DMS 273 treated with DMSO at 0.1 percent for 48 hours (cell line): ENCODE measurements around the gene GLCCI1.

ENCODE experiments used
- DNase-seq: peaks from one replicate; lab custom pipeline; 2025; lab: John Stamatoyannopoulos, UW

Gene GLCCI1

DNA sequence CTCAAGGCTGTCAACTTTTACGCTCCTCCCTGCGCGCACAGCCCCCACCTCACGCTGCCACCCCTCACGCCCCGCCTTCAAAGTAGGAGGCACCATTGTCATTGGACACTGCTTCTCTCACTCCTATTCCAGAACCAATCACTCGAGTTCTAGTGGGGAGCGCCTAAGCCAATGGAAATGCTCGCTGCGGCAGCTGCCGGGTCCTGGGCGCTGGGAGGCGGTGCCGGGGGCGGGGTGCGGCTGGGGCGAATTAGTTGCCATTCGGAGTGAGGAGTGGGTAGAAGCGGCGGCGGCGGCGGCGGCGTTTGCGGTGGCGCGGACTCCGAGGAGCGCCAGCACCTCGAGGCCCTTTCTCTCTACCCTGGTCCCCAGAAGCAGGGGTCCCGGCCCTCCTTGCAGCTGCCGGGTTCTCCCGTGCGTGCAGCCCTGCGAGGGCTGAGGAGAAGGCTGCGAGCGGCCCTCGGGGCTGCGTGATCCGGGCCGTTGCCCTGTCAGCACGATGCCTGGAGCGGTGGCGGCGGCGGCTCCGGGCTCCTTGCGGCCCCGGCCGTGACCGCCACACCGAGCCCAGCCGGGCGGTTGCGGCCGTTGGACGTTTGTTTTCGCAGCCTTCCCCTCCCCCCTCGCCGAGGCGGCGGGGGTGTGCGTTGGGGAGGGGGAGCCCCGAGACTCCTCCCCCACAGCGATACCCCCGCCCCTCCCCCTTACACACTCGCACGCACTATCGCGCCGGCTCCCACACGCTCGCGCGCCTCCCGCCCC lies at the start of gene GLCCI1:
GLCCI1 (plus strand) TSS at position 253 of the 762 bp plus-strand sequence. CDS start 555 bp downstream, outside the sequence.
- peak; percentile 99 for DNase-seq

DNA sequence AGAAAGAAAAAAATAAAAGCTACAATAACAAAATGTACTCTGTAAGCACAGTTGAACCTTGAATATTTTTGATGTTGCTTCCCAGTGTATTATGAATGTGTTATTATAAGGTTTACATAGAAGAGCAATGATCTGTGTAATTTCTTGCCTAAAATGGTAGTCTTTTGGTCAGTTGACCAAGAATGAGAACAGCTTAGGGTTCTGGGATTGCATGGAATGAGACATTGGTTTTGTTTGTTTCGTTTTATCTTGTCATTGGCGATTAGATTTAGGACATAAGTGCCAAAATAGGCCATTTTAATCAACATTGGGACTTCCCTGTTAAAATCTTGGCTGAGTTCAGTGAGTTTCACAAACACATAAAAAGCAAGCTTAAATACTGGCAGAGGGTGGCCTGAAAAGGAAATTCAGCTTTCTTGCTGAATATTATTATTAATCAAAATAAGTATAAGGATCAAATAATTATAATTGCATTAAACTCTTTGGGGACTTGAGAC lies 49.1 kb upstream of the GLCCI1 start:
- no peak for DNase-seq

DNA sequence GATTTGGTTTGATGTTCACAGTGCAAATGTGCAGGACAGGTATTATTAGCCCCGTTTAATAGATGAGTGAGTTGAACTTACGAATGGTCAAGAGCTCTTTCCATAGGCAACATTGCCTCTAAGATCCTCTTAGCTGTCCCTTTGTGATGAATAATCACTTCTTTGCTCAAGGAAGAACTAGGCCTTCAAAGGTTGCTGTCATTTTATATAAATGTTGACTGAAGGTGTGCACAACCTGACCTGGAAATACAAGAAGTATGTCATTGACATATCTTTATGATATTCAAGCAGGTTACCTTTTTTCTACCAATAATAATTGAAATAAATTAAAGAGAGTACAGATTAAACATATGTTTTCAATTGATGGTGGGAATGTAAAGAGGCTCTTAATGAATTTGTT lies 48.5 kb upstream of the GLCCI1 start:
- no peak for DNase-seq

DNA sequence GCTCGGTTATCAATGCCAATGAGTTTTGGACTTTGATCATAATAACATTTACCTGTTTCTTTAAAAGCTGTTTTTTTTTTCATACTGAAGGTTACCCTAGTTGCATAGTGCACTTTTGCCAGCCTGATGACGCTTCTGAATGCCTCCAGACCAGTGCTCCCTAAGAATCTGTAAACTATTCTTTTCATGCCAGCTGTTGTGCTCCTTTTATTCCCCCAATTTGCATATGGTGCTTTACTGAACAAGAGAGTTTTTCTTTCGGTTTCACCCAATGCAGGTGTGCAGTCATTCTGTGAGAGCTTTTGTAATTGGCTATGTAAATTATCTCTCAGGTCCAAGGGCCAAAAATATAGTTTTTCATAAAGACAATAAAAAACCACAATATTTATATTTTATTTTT lies 48.1 kb upstream of the GLCCI1 start:
- DNase-seq: no peak

DNA sequence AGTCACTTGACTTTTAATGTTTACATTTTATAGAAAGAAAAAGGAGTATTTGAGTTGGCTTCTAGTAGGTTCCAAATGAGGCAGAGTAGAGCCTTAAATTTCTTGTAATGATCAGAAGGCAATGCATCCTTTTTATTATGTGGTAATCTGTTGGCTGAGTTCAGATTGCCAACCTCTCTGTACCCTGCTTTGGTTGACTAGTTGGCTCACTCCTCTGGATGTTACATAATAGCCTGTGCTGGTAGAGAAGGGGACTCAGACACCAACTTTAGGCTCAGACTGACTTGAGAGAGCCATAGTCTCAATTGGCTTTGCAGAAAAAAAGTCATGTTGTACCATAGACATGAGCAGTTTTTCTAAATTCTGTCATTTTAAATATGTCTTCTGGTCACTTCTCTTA lies 46.8 kb upstream of the GLCCI1 start:
- DNase-seq: no peak

DNA sequence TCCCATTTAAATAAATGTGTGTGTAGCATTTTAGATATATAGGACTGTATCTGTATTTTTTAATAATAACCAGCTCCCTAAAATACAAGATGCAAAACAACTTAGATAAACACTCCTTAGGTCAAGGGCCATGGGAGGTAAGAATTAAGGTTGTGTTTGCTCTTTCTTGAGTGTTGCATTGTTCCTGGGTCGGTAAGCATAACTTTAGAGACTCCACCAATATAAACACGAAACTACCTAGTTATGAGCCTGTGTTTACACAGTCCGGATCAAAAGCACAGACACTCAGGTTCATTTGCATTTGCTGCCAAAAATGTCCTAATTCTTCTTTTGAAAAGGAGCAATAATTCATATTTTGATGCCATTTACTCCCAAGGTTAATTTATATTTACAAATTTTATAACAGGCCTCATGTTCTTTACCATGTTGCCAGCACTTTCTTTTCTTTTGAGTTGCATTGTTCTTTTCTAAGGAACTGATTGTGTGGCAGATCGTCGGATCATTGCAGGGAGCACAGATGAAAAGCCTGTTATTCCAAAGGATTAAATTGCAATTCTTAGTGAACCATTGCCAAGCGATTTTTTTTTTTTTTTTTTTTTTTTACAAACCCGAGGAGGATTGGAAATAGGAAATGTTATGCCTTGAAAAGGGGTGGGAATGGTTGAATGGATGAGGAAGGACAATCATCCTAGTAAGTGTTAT lies 45.8 kb upstream of the GLCCI1 start:
- no peak for DNase-seq

DNA sequence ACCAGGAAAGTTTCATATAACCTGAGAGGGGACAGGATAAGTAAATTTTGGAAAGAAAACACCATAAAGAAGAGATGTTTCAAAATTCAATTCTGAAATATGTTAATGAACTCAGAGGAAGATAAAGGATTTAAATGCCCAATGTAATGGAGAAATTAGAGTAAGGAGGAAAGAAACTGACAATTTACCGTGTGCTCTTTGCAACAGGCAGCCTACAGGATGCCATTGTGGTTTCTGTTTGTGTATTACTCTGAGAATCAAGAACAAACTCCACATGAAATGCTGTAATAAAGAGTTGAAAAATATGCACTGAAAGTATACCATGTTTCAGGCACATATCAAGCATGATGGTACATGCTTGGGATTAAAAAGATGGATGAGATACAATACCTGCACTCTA lies 44.8 kb upstream of the GLCCI1 start:
- no peak for DNase-seq

DNA sequence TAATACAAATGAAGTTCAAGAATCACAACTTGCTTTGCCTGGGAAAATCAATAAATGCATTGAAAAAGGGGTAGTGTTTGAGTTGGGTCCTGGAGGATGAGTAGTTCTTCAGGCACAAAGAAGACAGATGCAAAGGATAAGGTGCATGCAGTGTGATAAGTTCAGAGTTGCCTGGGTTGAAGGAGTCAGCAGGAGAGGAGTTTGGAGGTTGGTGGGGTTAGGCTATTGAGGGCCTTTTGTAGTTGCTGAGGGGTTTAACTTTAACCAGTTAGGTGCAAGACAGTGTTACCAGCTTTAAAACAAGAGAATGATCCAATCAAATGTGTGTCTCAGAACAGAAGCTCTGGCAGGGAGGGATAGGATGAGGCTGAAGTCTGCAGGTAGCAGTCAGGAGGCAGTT lies 44.3 kb upstream of the GLCCI1 start:
- DNase-seq: no peak

DNA sequence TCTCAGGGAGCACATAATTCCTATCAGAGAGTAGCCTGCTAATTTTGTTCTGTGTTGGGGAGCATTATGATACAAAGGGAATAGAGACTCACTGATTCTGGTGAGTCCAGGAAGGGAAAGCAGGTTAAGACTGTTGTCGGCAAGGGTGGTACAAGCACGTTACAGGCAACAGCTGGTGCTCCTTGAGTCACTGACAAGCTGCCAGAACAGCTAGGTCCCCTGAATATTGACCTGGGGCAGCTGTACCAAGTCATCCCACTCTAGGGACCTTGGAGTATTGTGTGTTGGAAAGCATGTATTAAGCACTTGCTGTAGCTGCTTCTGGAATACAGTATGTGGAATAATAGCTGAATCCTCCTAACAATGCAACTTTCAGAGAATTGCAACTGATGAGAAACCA lies 37.0 kb upstream of the GLCCI1 start:
- DNase-seq: peak; percentile 67

DNA sequence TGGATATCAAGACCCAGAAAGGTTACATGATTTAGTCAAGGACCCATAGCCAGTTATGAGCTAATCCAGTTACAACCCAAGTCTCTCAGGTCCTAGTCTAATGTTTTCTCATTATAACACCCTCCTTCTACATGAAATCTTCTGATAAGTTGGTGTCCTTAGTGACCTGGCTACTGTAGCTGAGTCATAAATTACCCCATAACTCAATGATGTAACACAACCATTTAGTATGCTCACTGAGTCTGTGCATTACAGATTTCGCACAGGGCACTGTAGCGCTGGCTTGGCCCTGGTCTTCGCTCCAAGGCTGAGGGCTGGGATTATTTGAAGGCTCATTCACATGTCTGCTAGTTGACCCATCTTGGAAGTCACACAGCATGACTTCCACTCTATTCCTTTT lies 36.0 kb upstream of the GLCCI1 start:
- no peak for DNase-seq

DNA sequence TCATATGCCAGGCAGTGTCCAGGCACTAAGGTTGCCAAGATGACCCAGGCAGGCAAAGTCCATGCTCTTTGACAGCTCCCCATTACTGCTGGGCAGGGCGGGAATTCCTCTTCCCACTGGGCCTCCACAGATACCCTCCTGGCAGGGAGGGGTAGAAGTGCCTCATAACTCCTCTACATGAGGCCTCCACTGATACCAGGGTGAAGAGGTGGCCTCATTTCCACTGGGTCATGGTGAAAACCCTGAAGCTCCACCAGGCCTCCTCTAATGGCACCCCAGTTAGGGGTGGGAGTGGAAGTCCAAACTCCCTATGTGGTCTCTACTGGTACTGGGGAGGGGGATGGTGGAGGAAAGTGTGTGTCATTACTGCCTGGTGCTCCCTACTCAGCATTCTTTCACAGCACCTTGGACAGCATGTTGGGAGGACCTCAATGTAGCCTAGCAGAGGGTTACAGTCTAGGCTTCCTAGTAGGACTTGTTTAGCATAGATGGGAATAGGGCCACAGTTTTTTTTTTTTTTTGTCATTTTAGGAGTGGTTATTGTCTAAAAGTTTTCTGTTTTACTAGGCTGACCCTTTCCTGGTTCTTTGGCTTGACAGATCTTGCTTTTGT lies 34.6 kb upstream of the GLCCI1 start:
- DNase-seq: no peak

DNA sequence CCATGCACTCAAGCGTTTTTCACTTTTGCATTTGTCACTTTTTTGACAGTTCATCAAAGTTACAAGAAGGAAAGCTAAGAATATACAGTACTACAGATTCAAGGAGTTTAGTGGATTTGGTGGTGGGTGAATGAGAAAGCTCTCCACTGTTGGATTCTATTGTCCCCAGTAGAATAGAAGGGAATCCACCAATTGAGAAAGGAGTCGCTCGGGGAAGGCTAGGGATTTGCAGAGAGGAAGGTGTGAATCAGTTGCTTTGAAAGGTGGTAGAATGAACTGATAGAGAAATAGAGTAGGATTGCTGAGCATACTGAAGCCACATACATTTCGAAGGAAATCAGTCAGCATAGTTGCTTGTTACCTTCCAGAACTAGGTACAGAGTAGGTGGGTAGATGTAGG lies 33.7 kb upstream of the GLCCI1 start:
- DNase-seq: no peak

DNA sequence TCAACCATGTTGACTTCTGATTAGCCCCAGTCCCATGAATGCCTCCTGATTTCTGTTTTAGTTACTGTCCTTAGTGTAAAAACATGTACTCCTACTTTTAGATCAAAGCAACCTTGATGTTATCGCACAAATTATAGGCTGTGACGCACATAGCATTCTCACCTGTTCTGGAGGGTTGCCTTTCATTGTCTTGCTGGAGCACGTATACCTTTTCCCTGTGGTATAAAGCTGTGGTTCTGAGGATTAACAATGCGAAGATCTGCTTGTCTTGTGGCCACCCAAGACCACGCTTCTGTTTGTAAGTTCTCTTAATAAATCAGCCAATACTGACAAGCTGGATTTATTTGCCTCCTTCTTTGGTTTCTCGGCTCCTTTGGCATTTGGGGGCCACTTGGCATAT lies 30.1 kb upstream of the GLCCI1 start:
- no peak for DNase-seq

DNA sequence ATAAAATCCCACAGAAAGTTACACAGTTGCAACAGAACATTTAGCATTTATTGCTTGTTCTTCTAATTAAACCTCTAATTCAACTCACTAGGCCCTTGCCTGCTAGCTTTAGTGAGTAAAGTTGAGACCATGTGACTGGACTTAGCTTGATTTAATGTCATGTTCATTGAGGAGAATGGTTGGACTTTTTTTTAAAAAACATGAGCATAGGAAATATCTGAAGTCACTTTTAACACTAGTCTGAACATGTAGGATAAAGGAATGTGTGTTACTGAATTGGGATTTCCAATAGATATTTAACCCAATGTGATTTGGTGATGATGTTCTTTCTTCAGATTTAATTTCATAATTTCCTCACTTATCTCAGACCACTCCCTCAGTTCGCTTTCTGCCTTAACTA lies 24.6 kb upstream of the GLCCI1 start:
- DNase-seq: no peak

DNA sequence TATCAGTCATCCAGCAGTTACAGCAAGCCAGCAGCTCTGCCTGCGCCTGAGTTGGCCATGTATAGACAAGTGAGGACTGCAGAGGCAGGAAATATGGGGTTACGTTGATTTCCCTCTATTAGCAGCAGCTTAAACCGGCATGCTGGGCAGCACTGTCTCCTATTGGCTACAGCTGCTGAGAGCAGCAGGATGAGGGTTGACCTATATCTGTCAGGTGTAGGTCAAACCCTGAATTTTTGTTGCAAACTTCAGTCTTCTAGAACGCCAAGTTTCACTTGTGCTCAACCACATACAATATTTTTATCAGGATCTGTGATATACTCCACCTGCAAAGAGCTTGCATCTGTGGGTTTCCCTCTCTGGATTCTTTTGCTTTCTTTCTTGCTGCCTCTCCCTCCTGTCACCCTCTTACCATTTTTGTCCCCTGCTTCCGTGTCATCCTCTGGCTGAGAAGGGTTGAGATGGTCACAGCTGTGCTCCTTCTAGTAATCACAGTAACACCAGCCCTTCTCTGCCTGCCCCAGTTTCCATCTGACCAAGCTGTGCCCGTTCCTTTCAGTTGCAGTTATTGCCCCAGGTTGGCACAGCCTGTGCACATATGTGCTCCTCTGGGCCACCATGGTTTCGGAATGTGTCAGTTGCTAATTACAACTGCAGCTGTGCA lies 23.8 kb upstream of the GLCCI1 start:
- DNase-seq: no peak

DNA sequence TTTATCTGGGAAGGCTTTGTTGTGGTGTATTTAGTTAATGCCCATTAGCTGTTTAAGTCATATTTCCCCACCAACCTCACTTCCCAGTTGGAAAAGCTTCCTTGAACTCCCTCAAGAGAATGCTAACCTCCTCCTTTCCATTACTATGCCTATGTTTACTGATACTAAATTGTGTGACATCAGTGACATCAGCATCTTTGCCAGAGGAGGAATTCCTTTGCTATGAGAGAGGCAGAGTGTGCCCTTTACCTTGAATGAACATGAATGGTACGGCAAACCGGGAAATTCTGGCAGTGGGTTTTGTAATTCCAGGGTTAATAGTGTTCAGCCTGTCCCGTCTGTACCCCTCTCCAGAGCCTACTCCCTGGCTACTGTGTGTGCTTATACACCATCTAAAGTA lies 22.1 kb upstream of the GLCCI1 start:
- DNase-seq: no peak

DNA sequence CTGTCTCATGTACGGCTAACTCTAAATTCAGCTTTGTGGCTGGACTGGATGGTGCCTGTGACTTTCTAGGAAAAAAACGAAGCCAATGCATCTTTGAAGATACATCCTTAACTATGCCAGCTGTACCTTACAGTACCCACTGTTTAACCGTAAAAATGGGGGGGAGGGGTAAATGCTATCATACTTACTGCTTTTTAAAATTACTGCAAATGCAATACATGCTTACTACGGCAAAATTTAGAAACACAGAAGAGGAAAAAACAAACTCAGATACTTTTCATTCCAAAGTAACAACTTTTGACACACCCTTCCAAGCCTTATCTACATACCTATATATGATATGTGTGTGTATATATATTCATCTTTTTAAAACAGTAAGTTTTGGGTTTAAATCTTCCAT lies 20.4 kb upstream of the GLCCI1 start:
- DNase-seq: no peak

DNA sequence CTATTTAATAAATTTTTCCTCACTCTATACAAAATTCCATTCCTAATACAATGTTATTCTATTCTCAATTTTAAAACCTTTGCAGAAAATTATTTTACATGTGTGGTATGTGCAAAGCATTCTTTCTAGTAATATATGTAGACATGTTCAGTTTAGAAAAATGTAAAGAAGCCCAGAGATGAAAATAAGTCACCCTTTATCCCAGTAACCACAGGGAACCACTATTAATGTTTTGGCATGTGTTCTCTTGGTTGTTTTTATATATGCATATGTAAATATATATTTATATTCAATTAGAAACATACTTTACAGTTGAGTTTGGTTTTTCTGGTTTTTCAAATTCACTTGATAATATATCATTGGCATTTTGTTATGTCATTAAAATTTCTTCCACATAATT lies 14.8 kb upstream of the GLCCI1 start:
- no peak for DNase-seq

DNA sequence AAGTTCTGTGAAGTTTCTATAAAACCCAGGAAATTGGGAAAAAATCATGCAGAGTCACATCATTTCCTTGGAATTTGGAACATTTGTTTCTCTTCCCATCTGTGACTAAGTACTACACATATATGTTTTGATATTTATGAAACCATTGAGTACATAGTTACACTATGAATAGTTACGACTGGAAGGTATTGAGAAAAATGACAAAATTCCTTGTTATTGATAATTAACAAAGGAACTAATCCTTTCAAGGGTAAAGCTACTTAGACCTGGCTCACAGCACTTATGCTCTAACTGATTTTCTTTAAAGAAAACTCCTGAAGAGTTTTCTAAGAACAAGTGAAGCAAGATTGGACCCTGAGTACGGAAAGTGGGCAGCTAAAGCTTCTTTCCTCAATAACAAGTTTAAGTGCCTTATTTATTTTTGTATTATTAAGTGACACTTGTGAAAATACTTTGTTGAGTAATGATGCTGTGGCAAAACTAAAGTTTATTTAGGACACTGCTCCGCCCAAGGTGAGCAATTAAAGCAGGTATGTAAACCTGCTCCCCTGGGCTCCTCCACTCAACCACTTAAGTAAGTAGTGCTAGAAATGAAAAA lies 12.0 kb upstream of the GLCCI1 start:
- no peak for DNase-seq

DNA sequence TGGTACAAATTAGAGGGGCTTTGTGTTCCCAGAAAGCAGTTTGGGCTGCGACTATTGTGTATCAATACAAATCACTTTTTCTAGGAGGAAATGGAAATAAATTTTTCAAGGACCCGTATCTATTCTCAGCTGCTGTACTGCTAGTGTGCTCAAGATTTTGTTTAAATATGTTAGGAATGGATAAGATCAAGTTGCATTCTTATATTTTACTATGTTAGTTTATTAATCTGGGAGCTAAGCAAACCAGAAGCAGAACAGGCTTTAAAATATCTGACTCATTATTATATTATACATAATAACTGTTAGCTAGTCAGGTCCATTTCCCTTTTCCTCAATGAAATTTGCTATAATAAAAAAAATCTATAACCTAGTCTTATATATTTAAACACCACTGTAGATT lies 11.1 kb upstream of the GLCCI1 start:
- no peak for DNase-seq

DNA sequence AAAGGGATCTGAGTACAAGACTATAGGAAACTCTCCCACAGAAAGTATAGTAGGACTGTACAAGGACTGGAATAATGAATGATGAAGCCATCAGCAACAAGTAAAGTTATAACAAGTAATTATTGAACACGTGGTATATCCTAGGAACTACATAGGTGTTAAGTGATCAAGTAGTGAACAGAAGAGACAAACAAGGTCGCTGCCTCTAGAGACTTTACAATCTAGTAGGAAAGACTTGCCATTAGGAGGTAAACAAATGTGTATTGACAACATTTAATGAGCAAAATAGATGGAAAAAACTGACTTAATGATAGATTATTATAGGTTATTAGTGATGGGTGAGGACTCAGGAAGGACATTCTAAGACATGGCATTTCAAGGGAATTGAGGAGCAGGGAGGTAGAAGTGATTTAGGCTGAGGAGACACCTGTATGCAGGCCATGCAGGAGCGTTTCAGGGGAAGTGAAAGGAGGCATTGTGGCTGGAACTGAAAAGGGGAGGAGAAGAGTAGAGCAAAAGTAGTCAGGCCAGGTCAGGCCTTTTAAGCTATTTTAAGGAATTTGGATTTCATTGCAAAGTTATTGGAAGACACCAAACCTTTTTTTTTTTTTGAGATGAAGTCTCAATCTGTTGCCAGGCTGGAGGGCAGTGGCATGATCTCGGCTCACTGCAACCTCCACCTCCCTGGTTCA lies 8.5 kb upstream of the GLCCI1 start:
- no peak for DNase-seq

DNA sequence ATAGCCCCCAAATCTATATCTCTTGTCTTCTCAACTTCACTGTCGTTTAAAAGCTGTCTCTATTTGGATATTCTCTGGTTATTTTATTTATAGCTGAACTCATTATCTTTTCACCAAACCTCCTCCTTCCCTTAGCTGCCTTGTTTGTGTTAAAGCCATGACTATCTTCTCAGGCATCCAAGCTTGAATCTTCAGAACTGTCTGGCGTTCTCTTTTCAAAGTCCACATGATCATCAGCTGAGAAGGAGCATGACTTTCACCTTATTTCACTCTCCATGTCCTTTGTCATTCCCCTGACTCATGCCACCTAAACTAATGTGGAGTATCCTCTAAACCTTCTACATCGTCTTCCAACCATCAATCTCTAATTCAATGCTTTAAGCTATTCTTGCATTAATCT lies 5.7 kb upstream of the GLCCI1 start:
- DNase-seq: no peak
